Stimulated activated CD4-positive, alpha-beta T cell treated with anti-CD3 and anti-CD28 coated beads, Interleukin-12 subunit alpha, Interleukin-12 subunit beta, amount 100 ng/mL, for 4 hours (primary cell): ENCODE results near the gene DAG1.

Experiments used
- DNase-seq: peaks from one replicate; pipeline ENCODE4 v3.0.0-alpha.2; 2020

DAG1 gene

GRCh38 chr3:49469936-49470713 lies at the start of gene DAG1:
DAG1 (plus strand) TSS chr3:49470267; CDS start chr3:49510535, 40,268 bp downstream.
- DNase-seq: peak; percentile 96

- DNase-seq: no peak
Observed at GRCh38 chr3:49421890-49422378, 48.1 kb upstream of the DAG1 start.

- no peak for DNase-seq
Observed at GRCh38 chr3:49422379-49423248, 47.5 kb upstream of the DAG1 start, which contains the start of gene AMT. AMT (minus strand) TSS chr3:49422473; CDS start chr3:49422450, 23 bp downstream.

- no peak for DNase-seq
Observed at GRCh38 chr3:49424816-49425215, 45.3 kb upstream of the DAG1 start.

- DNase-seq: no peak
Observed at GRCh38 chr3:49427586-49427985, 42.5 kb upstream of the DAG1 start.

- DNase-seq: no peak
Observed at GRCh38 chr3:49428752-49429080, 41.4 kb upstream of the DAG1 start.

GRCh38 chr3:49434731-49435130 lies 35.3 kb upstream of the DAG1 start:
- no peak for DNase-seq

GRCh38 chr3:49445391-49445790 lies 24.7 kb upstream of the DAG1 start:
- DNase-seq: no peak

GRCh38 chr3:49453621-49454020 lies 16.4 kb upstream of the DAG1 start:
- no peak for DNase-seq

GRCh38 chr3:49454458-49454857 lies 15.6 kb upstream of the DAG1 start:
- DNase-seq: no peak

GRCh38 chr3:49454898-49455681 lies 15.0 kb upstream of the DAG1 start:
- DNase-seq: no peak

- DNase-seq: no peak
Observed at GRCh38 chr3:49456466-49456865, 13.6 kb upstream of the DAG1 start.

GRCh38 chr3:49460188-49460890 lies 9.7 kb upstream of the DAG1 start:
- no peak for DNase-seq

- DNase-seq: no peak
Observed at GRCh38 chr3:49460956-49461355, 9.1 kb upstream of the DAG1 start.

GRCh38 chr3:49461443-49462171 lies 8.5 kb upstream of the DAG1 start:
- no peak for DNase-seq

GRCh38 chr3:49462222-49462621 lies 7.8 kb upstream of the DAG1 start:
- DNase-seq: no peak

- DNase-seq: no peak
Observed at GRCh38 chr3:49465270-49466034, 4.6 kb upstream of the DAG1 start.

- no peak for DNase-seq
Observed at GRCh38 chr3:49466085-49466484, 4.0 kb upstream of the DAG1 start.

- no peak for DNase-seq
Observed at GRCh38 chr3:49469037-49469935, 781 bp upstream of the DAG1 start.
